Lower leg skin (tissue), 4 donors: ENCODE results near the gene CUL3. TPM values are rescaled to one million over a fixed set of nuclear protein-coding genes. Genes with fewer than 3 reads are reported as not detected.
"Not testable (repeated sequence)": the region's sequence is repeated elsewhere in the genome, so short reads cannot be mapped to it uniquely, and the experiment has no call there.

Experiments used
- DNase-seq, 2 donors: peaks; one replicate each; pipeline ENCODE4 v3.0.0-alpha.2; 2019; ENCODE audit warnings: low spot score in 2 of 2
- H3K4me3 ChIP-seq: fragments of 200-600 bp; sonication (generic); 2 replicates; pipeline ENCODE4 v1.5.1; 2017; ENCODE audit warnings: mild to moderate bottlenecking, low read depth; ENCODE audit not compliant: poor library complexity, severe bottlenecking
- CTCF ChIP-seq, 3 donors: fragments of 450-650 bp; IDR thresholded peaks; one replicate each; pipeline ENCODE4 v1.5.1; 2016; ENCODE audit warnings: antibody characterized with exemption in 3 of 3, mild to moderate bottlenecking in 3 of 3, moderate library complexity in 2 of 3
- POLR2A ChIP-seq, 2 donors: fragments of 450-650 bp; IDR thresholded peaks; one replicate each; pipeline ENCODE4 v1.6.1; 2016 to 2017; ENCODE audit warnings: antibody characterized with exemption in 2 of 2, mild to moderate bottlenecking in 1 of 2, moderate library complexity in 1 of 2
- WGBS, 2 donors: methylation state at CpG; one replicate each; pipeline ENCODE4 v1.1.5; 2018; 5-methylcytosine and 5-hydroxymethylcytosine counted together
- intact Hi-C: fragments of 100-400 bp; cut with DNase I; formaldehyde crosslinking; loops from one replicate; pipeline ENCODE4 v1.15.0; 2023; ENCODE audit warnings: low total_unique reads
- total RNA-seq, 4 donors: library from RNA; depleted of rRNA; stranded (reverse); fragments of >200 nt; gene quantifications; one replicate each; pipeline ENCODE4 v1.1.0, GENCODE V29; 2016

CUL3 gene
- total RNA-seq, 4 donors from 2014 or later = 66.0 to 105 (median 82.6) TPM

- WGBS, 2 donors = 91 to 92% methylated on average over 2 of the region's 2 CpGs
- TF ChIP-seq CTCF (IDR thresholded peaks at IDR 0.05) = no peak
- no peak for TF ChIP-seq POLR2A (IDR thresholded peaks at IDR 0.05)
- H3K4me3 ChIP-seq = no peak overlapping the region
- no peak for DNase-seq
- intact Hi-C loops = no loop called here
Observed at GRCh38 chr2:224492531-224492930, 92.6 kb downstream of the CUL3 start.

GRCh38 chr2:224487940-224488339, 97.2 kb downstream of the CUL3 start:
- 95 to 100% methylated on average over 4 of the region's 4 CpGs for WGBS, 2 donors
- intact Hi-C loops = not testable (repeated sequence)

GRCh38 chr2:224485081-224486014, 99.8 kb downstream of the CUL3 start:
- intact Hi-C loops, H3K4me3 ChIP-seq: not testable (repeated sequence)
- DNase-seq = peak in 1 of 2 donors; percentile 19
- 83 to 88% methylated on average over 18 of the region's 18 CpGs for WGBS, 2 donors

More at GRCh38 chr2:224487940-224488339, 97.2 kb downstream of the CUL3 start:
- DNase-seq, H3K4me3 ChIP-seq: not testable (repeated sequence)

GRCh38 chr2:224479826-224480225, 105.3 kb downstream of the CUL3 start:
- intact Hi-C loops = no loop called here
- no peak for DNase-seq
- 85 to 95% methylated on average over 2 of the region's 2 CpGs for WGBS, 2 donors
- no peak overlapping the region for H3K4me3 ChIP-seq
- TF ChIP-seq POLR2A (IDR thresholded peaks at IDR 0.05) = no peak
- no peak for TF ChIP-seq CTCF (IDR thresholded peaks at IDR 0.05)

- intact Hi-C loops = no loop called here
- DNase-seq = no peak
- TF ChIP-seq POLR2A (IDR thresholded peaks at IDR 0.05) = no peak
- no peak for TF ChIP-seq CTCF (IDR thresholded peaks at IDR 0.05)
- 85 to 86% methylated on average over 3 of the region's 3 CpGs for WGBS, 2 donors
- H3K4me3 ChIP-seq = no peak overlapping the region
Observed at GRCh38 chr2:224472827-224473226, 112.3 kb downstream of the CUL3 start.

- no peak for DNase-seq
- 93 to 95% methylated on average over 3 of the region's 3 CpGs for WGBS, 2 donors
- intact Hi-C loops = no loop called here
- TF ChIP-seq POLR2A (IDR thresholded peaks at IDR 0.05) (no peak), CTCF (IDR thresholded peaks at IDR 0.05) (no peak)
- H3K4me3 ChIP-seq = no peak overlapping the region
Observed at GRCh38 chr2:224472137-224472536, 113.0 kb downstream of the CUL3 start.
